GM12891 (cell line): ENCODE measurements around the gene TLCD5.

Experiments
- DNase-seq: peaks from one replicate; pipeline ENCODE4 v3.0.0; 2011; ENCODE audit warnings: low spot score; ENCODE audit not compliant: insufficient read length
- FAIRE-seq: peaks from 2 replicates; lab custom pipeline; 2011; peaks lifted over from hg19 to GRCh38; lab: Jason Lieb, UNC
- PAX5 ChIP-seq: IDR thresholded peaks from 2 replicates; pipeline ENCODE4 v1.6.1; 2011; ENCODE audit warnings: low read length, moderate library complexity, mild to moderate bottlenecking; ENCODE audit not compliant: insufficient read depth, severe bottlenecking
- POLR2A ChIP-seq: IDR thresholded peaks from 2 replicates; pipeline ENCODE4 v1.6.1; 2011; ENCODE audit warnings: low read depth, low read length, control low read depth
- POLR2AphosphoS5 ChIP-seq: IDR thresholded peaks from 2 replicates; pipeline ENCODE4 v1.6.1; 2011; ENCODE audit warnings: low read depth, low read length, control low read depth
- POU2F2 ChIP-seq: IDR thresholded peaks from 2 replicates; pipeline ENCODE4 v1.6.1; 2011; ENCODE audit warnings: low read depth, mild to moderate bottlenecking, control low read depth, low read length, moderate library complexity
- SPI1 ChIP-seq: IDR thresholded peaks from 2 replicates; pipeline ENCODE4 v1.6.1; 2011; ENCODE audit warnings: low read depth, low read length, control low read depth
- TAF1 ChIP-seq: IDR thresholded peaks from 2 replicates; pipeline ENCODE4 v1.6.1; 2011; ENCODE audit warnings: low read depth, low read length, control low read depth

TLCD5 gene

DNA sequence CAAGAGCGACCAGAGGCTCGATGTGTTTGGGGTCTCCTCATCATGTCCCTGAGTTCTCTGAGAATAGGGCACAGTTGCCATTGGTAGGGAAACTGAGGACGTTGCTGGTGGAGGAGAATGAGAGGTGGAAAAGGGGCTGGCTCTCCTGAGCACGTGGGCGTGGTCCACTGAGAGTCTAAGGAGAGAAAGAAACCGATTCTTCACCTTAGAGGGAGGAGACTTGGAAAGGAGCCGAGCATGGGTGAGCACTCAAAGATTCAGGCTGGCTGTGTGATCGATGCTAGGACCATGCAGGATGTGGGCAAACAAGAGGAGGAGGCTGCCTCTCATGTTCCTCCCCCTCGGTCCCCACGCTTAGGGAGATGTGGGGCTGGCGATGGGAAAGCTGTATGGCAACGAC, 19.8 kb upstream of the TLCD5 start:
- FAIRE-seq (no peak), DNase-seq (no peak)
- TF ChIP-seq PAX5 (no peak), POLR2A (no peak), POLR2AphosphoS5 (no peak), TAF1 (no peak), SPI1 (no peak), POU2F2 (no peak)

GRCh38 chr11:120306519-120307242, 18.4 kb upstream of the TLCD5 start:
- no peak for TF ChIP-seq POLR2AphosphoS5
- TF ChIP-seq POLR2A: no peak
- TF ChIP-seq SPI1: no peak
- TF ChIP-seq TAF1: no peak
- no peak for TF ChIP-seq PAX5
- TF ChIP-seq POU2F2: no peak; the same call in 1 of the 2 replicates
- no peak for FAIRE-seq
- DNase-seq: no peak

GRCh38 chr11:120307476-120307875, 17.6 kb upstream of the TLCD5 start:
- no peak for TF ChIP-seq TAF1
- TF ChIP-seq POLR2AphosphoS5: no peak
- TF ChIP-seq POU2F2: no peak
- no peak for TF ChIP-seq SPI1
- TF ChIP-seq PAX5: no peak
- TF ChIP-seq POLR2A: no peak
- no peak for FAIRE-seq
- no peak for DNase-seq

- no peak for TF ChIP-seq POLR2A
- no peak for TF ChIP-seq TAF1
- no peak for TF ChIP-seq POLR2AphosphoS5
- no peak for TF ChIP-seq SPI1
- no peak for TF ChIP-seq PAX5
- no peak for TF ChIP-seq POU2F2
- FAIRE-seq (no peak), DNase-seq (no peak)
Observed at GRCh38 chr11:120308081-120308480, 17.0 kb upstream of the TLCD5 start.

DNA sequence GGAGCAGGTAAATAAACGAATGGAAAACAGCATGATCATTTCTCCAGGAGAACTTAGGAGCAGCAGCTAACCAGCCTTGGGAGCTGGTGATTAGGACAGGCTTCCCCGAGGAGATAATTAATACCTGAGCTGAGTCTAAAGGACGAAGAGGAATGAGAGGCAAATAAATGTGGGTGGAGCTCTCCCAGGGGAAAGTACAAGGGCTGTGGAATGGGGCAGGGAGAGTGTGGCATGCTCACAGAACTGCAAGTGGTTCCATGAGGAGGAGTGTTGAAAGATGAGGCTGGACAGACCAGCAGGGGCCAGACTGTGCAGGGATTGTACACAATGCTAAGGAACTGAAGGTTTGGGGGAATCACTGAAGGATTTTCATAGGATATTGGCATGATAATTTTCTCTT, 14.2 kb upstream of the TLCD5 start:
- no peak for FAIRE-seq

DNA sequence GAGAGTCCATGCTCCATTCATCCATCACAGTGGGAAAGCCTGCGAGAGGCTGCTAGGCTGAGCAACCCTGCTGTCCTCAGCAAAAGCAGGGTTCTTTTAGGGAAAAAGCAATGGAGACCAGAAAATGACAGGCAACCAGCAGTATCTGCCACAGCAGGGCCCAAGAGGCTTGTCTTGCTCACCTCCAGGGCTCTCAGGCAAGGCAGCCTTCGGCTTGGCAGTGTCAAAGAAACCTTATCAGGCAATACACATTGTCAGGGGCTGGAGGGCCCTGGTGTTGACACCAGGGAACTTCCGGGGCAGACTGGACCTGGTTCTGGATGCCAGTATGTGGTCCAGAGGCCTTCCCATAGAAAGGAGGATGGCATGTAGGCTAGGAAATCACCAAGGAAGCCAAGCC, 10.2 kb upstream of the TLCD5 start:
- TF ChIP-seq SPI1 (no peak), TAF1 (no peak), POU2F2 (no peak), POLR2AphosphoS5 (no peak), PAX5 (no peak), POLR2A (no peak)
- FAIRE-seq: no peak
- no peak for DNase-seq

More for the DNA sequence above, 14.2 kb upstream of the TLCD5 start:
- no peak for TF ChIP-seq PAX5
- TF ChIP-seq POLR2A: no peak
- no peak for TF ChIP-seq POLR2AphosphoS5
- TF ChIP-seq SPI1: no peak
- DNase-seq: no peak

DNA sequence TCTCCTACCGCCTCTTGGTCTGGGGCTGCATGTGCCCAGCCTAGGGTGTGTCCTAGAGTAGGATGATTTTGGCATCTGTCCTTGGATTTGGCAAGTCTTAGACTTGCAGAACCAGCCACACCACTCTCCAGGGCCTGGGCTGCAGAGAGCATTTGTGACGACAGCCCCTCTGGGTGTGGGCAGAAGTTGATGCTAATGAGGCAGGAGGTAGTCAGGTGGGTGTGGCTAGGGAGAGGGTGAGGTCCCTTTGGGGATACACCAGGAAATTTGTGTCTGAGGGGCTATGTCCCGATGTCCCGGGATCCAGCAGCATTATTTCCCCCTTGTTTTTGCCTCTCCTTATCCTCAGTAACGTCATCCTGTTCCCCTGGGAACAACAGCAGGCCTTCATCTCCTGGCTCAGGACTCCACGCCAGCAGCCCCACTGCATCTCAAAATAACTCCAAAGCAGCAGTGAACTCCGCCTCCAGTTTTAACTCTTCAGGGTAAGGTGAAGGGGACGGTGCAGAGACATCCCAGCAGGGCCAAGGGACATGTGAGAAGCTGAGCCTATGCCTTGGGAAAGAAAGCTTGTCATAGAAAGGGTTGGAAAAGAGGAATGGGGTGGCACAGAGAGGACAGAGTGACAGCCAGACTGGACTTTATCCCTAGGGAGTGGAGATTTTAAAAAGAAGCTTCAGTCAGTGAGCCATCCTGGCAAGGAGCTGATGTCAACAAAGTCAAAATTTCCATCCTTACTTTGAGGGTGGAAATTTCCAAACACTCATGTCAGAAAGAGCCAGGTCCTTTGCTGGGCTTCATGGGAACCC, 8.0 kb upstream of the TLCD5 start:
- FAIRE-seq (no peak), DNase-seq (no peak)
- no peak for TF ChIP-seq TAF1
- no peak for TF ChIP-seq PAX5
- no peak for TF ChIP-seq POU2F2
- TF ChIP-seq POLR2AphosphoS5: no peak
- no peak for TF ChIP-seq POLR2A
- TF ChIP-seq SPI1: no peak

DNA sequence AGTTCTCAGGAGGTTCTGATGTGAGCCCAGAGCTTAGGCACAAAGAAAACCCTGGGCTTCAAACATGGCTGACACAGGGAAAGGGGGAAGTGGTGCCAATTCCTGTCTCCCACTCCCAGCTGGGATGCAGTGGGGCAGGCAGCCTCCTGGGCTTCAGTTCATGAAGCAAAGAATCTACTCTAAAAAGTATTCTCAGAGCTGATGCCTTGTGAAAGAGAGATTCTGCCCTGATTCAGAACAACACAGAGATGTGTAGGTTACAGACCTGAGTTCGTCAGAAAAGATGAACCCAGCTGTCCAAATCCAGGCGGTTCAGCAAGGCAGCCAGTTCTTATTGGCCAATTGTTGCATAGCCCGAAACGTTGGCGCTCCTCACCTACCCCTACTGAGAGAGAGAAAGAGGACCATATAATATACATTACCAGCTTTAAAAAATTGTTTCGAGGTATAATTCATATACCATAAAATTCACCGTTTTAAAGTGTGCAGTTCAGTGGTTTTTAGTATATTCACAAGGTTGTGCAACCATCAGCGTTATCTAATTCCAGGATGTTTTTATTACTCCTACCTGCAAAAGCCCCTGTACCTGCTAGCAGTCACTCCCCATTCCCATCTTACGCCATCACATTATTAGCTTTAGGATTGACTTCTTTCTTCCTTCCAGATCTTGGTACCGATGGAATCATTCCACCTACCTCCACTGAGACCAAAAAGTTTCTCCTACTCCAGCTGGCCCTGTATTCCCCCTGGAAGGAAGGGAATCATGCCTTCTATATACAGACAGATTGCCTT, 7.2 kb upstream of the TLCD5 start:
- DNase-seq (no peak), FAIRE-seq (no peak)
- TF ChIP-seq POLR2AphosphoS5 (no peak), SPI1 (no peak), POU2F2 (no peak), POLR2A (no peak), PAX5 (no peak), TAF1 (no peak)

DNA sequence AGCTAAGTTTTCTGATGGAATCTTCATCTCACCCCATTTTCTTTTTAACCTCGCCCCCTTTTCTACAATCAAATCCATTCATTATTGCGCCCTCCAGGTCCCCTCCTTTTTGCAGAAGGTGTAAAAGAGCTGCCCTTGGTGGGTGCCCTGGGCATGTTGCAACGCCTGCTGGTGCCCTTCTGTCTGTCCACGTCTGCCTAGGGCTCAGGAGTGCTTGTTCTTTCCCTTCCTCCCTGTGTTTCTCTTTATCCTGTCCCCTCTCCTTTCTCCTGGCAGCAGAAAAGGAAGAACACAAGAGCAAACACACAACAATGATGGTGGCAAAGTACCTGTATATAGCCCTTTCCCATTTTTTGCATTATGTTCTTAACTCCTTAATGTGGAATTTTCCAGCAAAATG, 6.2 kb upstream of the TLCD5 start:
- no peak for FAIRE-seq
- TF ChIP-seq POLR2AphosphoS5: no peak
- TF ChIP-seq POLR2A: no peak
- TF ChIP-seq PAX5: no peak
- TF ChIP-seq TAF1: no peak
- TF ChIP-seq SPI1: no peak
- no peak for TF ChIP-seq POU2F2

More for the DNA sequence above, 6.2 kb upstream of the TLCD5 start:
- no peak for DNase-seq
